Mesothelial cell of epicardium (in vitro differentiated cells): ENCODE data around the gene VEPH1. TPM values are rescaled to one million over a fixed set of nuclear protein-coding genes. Genes with fewer than 3 reads are reported as not detected.

ENCODE experiments used
- DNase-seq, 2 experiments: peaks; one replicate each; pipeline ENCODE4 v3.0.0; 2021; ENCODE audit warnings: low spot score in 2 of 2; ENCODE audit not compliant: unreplicated experiment in 2 of 2
- H3K27ac Mint-ChIP-seq: 2 replicates; pipeline ENCODE4 v1.8.0; 2021; ENCODE audit warnings: mixed read lengths
- H3K27me3 Mint-ChIP-seq: 2 replicates; pipeline ENCODE4 v1.8.0; 2021; ENCODE audit warnings: low read depth, mixed read lengths
- H3K36me3 Mint-ChIP-seq: 2 replicates; pipeline ENCODE4 v1.8.0; 2021; ENCODE audit warnings: mixed read lengths
- H3K4me1 Mint-ChIP-seq: 2 replicates; pipeline ENCODE4 v1.8.0; 2021; ENCODE audit warnings: mixed read lengths
- H3K4me3 Mint-ChIP-seq: 2 replicates; pipeline ENCODE4 v1.8.0; 2021; ENCODE audit warnings: mild to moderate bottlenecking, moderate library complexity, mixed read lengths
- H3K9me3 Mint-ChIP-seq: 2 replicates; pipeline ENCODE4 v1.8.0; 2021; ENCODE audit warnings: mixed read lengths
- total RNA-seq: library from RNA; stranded (reverse); gene quantifications from 3 replicates; pipeline ENCODE4 v1.2.1, GENCODE V29; 2021
- TF ChIP-seq, protein P1 (sequence below): fragments of 200-600 bp; sonication (generic); IDR thresholded peaks from one replicate; pipeline ENCODE4 v1.5.0; 2021; ENCODE audit warnings: antibody characterized with exemption; ENCODE audit not compliant: unreplicated experiment

Gene VEPH1
- total RNA-seq, 1 donor from 2014 or later: 10.2 TPM

DNA sequence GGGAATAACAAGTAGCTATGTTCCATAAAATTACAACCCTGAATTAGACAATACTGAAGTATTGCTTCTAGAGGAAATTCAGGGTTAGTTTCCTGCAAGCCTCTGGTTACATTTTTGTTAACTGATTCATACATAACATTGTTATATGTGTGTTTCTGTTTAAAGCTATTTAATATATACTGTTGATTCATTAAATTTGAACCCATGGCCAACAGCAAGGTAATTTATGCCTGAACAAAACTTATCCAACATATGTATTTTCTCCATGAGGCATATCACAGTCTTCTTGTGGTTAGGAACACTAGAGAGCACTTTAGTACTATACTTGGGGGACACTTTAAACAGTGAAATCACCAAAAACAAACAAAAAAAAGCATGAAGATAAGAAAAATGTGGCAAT, 114.2 kb downstream of the VEPH1 start:
- Mint-ChIP-seq H3K4me3 (no peak overlapping the region), H3K4me1 (peaks cover 20% of the 10 kb centered on the region), H3K9me3 (peaks cover 12% of the 10 kb centered on the region), H3K36me3 (peaks cover 7% of the 10 kb centered on the region), H3K27ac (no peak overlapping the region), H3K27me3 (no peaks in the 10 kb centered on the region)
- TF ChIP-seq, protein P1, sequence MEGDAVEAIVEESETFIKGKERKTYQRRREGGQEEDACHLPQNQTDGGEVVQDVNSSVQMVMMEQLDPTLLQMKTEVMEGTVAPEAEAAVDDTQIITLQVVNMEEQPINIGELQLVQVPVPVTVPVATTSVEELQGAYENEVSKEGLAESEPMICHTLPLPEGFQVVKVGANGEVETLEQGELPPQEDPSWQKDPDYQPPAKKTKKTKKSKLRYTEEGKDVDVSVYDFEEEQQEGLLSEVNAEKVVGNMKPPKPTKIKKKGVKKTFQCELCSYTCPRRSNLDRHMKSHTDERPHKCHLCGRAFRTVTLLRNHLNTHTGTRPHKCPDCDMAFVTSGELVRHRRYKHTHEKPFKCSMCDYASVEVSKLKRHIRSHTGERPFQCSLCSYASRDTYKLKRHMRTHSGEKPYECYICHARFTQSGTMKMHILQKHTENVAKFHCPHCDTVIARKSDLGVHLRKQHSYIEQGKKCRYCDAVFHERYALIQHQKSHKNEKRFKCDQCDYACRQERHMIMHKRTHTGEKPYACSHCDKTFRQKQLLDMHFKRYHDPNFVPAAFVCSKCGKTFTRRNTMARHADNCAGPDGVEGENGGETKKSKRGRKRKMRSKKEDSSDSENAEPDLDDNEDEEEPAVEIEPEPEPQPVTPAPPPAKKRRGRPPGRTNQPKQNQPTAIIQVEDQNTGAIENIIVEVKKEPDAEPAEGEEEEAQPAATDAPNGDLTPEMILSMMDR: no peak
- DNase-seq: no peak

DNA sequence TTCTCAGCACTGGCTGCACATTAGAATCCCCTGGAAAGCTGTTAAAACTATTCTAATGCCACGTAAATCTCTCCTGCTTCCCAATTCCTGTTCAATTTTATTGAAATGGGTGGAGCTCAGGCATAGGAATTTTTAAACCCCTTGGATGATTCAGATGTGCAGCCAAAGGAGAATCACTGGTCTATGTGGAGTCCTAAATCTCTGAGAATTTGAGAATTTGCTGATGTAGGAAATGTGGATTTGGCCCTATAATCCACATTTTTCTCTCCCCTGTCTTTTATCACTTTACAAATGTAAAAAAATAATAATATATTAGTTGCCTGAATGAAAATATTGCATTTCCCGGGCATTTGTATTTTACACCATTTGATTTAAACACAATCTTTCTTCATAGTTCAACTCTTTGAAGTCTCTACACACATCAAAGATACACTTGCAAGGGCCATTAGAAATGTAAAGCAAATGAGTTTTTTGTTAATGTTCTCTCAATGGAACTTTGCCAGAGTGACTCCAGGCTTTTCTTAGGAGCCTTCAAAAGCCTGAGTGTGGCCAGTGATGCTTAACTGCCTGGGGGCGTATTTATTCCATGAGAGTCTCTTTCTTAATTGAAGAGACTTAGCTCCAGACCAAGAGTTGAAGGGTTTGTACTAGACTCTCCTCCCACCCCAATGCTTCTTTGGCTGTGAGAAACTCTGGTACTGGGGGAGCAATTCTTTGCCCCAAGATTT, 115.3 kb downstream of the VEPH1 start:
- TF ChIP-seq, protein P1: no peak
- Mint-ChIP-seq H3K9me3 (peaks cover 12% of the 10 kb centered on the region), H3K27me3 (no peaks in the 10 kb centered on the region), H3K4me1 (peaks cover 23% of the 10 kb centered on the region), H3K4me3 (no peak overlapping the region), H3K36me3 (peaks cover 7% of the 10 kb centered on the region), H3K27ac (peak overlapping the region; percentile 10)
- DNase-seq: no peak

DNA sequence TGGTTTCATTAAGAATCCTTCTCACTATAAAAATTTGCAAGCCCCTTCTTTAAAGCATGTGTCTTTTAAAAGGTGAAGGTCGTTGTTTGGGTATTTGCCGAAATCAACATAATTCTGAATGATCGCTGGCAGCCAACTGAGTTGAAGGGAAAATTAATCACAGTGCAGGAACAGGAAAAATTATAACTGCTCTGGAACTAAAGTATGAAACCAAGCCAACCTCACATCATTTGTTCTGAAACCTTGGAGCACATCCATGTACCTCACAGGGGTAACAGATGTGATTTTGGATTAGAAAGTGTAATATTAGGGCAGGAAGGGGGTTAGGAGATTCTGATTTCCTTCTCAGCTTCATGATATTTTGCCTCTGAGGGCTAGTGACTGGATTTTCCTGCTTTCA, 118.7 kb downstream of the VEPH1 start:
- Mint-ChIP-seq H3K27ac (peak overlapping the region; percentile 14), H3K4me3 (no peak overlapping the region), H3K27me3 (no peaks in the 10 kb centered on the region), H3K4me1 (peaks cover 31% of the 10 kb centered on the region), H3K9me3 (no peaks in the 10 kb centered on the region), H3K36me3 (no peaks in the 10 kb centered on the region)
- TF ChIP-seq, protein P1: no peak
- no peak for DNase-seq

DNA sequence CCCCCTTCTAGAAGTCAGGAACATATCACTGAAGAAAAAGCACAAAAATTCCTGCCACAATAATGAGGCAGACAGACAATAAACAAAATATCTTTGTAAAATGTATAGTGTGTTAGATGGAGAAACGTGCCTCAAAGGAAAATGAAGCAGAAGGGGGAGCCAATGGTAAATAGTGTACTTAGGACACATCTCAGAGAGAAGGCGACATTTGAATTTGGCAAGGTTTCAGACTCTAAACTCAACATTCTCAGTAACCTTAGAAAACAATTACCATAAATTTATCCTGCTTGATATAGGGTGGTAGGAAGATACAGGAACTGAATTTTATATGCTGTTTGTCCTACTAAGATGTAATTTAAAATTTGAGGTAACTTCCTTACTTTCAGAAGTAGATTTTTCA, 119.2 kb downstream of the VEPH1 start:
- Mint-ChIP-seq H3K36me3 (no peaks in the 10 kb centered on the region), H3K4me1 (peaks cover 31% of the 10 kb centered on the region), H3K27ac (peak overlapping the region; percentile 14), H3K9me3 (no peaks in the 10 kb centered on the region), H3K4me3 (no peak overlapping the region), H3K27me3 (no peaks in the 10 kb centered on the region)
- TF ChIP-seq, protein P1: no peak
- DNase-seq: no peak

DNA sequence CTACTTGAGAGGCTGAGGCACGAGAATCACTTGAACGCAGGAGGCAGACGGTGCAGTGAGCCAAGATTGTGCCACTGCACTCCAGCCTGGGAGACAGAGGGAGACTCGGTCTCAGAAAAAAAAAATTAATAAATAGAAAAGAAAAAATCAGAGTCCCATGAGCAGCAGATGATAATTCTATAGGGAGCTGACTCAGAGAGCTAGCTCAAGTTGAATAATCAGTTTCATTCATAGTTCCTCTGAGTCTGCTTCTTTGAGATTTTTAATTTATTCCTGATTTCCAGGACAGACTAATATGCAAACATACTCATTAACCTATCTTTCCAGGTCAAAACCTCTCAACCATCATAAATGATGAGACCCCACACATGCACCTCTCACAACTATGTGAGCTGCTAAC, 121.6 kb downstream of the VEPH1 start:
- Mint-ChIP-seq H3K27ac (no peak overlapping the region), H3K36me3 (no peaks in the 10 kb centered on the region), H3K4me1 (peaks cover 36% of the 10 kb centered on the region), H3K4me3 (no peak overlapping the region), H3K9me3 (no peaks in the 10 kb centered on the region), H3K27me3 (no peaks in the 10 kb centered on the region)
- DNase-seq: no peak
- TF ChIP-seq, protein P1: no peak
